Measurements from ENCODE around the gene MTREX.

Gene MTREX

GRCh38 chr5:55470282-55470681, 162.5 kb downstream of the MTREX start:
- no peak for DNase-seq (ENCODE audit: low read depth, low spot score)

DNA sequence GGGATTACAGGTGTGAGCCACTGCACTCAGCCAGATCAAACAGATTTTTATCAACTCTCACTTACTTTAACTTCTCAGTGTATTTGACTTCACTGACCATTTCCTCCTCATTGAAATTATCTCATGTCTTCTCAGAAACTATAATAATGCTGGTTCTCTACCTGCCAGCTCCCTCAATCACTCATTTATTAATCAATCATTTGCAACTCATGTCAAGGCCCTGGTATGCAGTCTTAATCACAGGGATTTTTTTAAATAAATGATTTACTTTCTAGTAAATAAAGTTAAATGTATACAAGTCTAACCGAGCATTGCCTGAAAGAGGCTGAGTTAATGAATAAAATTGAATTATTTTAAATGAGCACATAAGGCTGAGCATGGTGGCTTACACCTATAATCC, 163.7 kb downstream of the MTREX start:
- DNase-seq (ENCODE audit: low read depth, low spot score): no peak

DNA sequence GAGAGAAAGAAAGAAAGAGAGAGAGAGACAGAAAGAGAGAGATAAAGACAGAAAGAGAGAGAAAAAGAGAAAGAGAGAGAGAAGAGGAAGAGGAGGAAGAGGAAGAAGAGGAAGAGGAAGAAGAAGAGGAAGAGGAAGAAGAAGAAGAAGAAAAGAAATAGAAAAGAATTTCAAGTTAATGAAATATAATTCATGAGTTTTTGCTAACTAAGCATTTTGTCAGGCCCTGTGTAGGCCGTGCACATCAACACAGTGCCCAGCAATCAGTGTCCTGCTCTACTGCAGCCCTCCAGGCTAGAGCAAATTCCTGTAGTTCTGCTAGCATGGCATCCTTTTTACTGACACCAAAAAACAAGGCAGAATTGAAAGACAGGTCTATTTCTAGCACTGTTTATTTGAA, 164.9 kb downstream of the MTREX start:
- DNase-seq (ENCODE audit: low read depth, low spot score): no peak

All from brain pericyte (primary cell).